SK-N-SH treated with all-trans-retinoic acid at 6 μM for 48 hours (cell line): Measurements from ENCODE around the gene SCAPER.

ENCODE experiments used
- ARNTL ChIP-seq: fragments of 450-650 bp; formaldehyde crosslinking; IDR thresholded peaks from 2 replicates; pipeline ENCODE4 v1.5.0; 2020; ENCODE audit warnings: low read depth, mild to moderate bottlenecking, moderate library complexity, borderline replicate concordance
- CSDC2 ChIP-seq: fragments of 250-450 bp; sonication (Bioruptor Pico); IDR thresholded peaks from 2 replicates; pipeline ENCODE4 v1.5.0; 2020; ENCODE audit warnings: mild to moderate bottlenecking, moderate library complexity
- PATZ1 ChIP-seq: fragments of 250-450 bp; sonication (Bioruptor Pico); IDR thresholded peaks from 2 replicates; pipeline ENCODE4 v1.8.0; 2020; ENCODE audit warnings: mild to moderate bottlenecking, moderate library complexity, borderline replicate concordance
- TOX ChIP-seq: fragments of 250-450 bp; sonication (Bioruptor Pico); IDR thresholded peaks from 2 replicates; pipeline ENCODE4 v1.8.0; 2021; ENCODE audit warnings: mild to moderate bottlenecking, moderate library complexity, borderline replicate concordance
- TSHZ2 ChIP-seq: fragments of 250-450 bp; sonication (Bioruptor Pico); IDR thresholded peaks from 2 replicates; pipeline ENCODE4 v1.5.0; 2020; ENCODE audit warnings: mild to moderate bottlenecking, moderate library complexity
- ZC3H10 ChIP-seq: fragments of 250-450 bp; sonication (Bioruptor Pico); IDR thresholded peaks from 2 replicates; pipeline ENCODE4 v1.5.1; 2021; ENCODE audit warnings: mild to moderate bottlenecking, moderate library complexity
- ZFP30 ChIP-seq: fragments of 450-650 bp; formaldehyde crosslinking; IDR thresholded peaks from 2 replicates; pipeline ENCODE4 v1.5.0; 2022; ENCODE audit warnings: mild to moderate bottlenecking, moderate library complexity
- ZNF565 ChIP-seq: fragments of 450-650 bp; formaldehyde crosslinking; conservative IDR thresholded peaks from 2 replicates; pipeline ENCODE4 v1.5.0; 2020; ENCODE audit warnings: low read depth, mild to moderate bottlenecking, moderate library complexity
- ZNF8 ChIP-seq: fragments of 450-650 bp; formaldehyde crosslinking; IDR thresholded peaks from 2 replicates; pipeline ENCODE4 v1.5.0; 2020; ENCODE audit warnings: mild to moderate bottlenecking, moderate library complexity

DNA sequence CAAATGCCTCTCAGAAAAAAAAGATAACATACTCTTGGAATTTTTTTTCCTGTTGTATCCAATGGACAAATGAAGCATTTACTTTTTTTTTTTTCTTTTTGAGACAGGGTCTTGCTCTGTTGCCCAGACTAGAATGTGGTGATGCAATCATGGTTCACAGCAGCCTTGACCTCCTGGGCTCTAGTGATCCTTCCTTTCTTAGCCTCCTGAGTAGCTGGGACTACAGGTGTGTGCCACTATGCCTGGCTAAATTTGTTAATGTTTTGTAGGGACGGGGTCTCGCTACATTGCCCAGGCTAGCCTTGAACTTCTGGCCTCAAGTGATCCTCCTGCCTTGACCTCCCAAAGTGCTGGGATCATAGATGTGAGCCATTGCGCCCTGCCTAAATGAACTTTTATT lies 401.3 kb downstream of the SCAPER start:
- TF ChIP-seq ZC3H10 (CRISPR knock-in tag) = no peak
- TF ChIP-seq PATZ1 (CRISPR knock-in tag) = no peak
- TF ChIP-seq ARNTL (CRISPR knock-in tag) = no peak
- TF ChIP-seq TOX = no peak
- TF ChIP-seq ZNF8 (CRISPR knock-in tag) = no peak
- no peak for TF ChIP-seq ZFP30
- no peak for TF ChIP-seq ZNF565 (CRISPR knock-in tag)
- no peak for TF ChIP-seq CSDC2 (CRISPR knock-in tag)
- no peak for TF ChIP-seq TSHZ2 (CRISPR knock-in tag)
